ENCODE measurements around the gene RAPGEF2.
A peak's percentile ranks its signal among the peaks of the same experiment; 100 is the strongest.

RAPGEF2 gene

DNA sequence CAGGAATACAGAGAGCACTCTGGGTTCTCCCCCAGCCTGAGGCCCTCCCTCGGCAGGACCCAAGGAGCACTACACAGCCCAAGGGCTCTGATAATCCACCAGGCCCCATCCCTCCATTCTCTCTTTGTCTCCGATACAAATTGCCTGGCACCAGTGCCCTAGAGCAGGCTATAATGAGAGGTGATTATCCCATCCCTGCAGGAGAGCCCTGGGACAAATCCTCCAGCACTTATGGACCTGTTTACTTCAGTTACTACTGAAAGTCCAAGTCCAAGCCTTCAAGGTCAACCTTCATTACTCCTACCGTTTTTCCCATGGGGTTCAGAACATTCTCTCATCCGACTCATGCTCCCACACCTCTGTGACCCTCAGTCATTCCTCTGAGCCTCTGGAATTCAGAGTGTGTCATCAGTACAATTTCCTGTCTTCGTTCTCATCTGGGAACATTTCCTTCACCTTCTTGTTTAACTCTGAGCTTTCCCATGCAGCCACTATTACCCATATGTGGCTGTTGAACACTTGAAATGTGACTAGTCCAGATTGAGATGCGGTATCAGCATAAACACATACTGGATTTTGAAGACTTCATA is 299.0 kb downstream of the RAPGEF2 start:
- peak; percentile 36 for DNase-seq (ENCODE audit: low read depth, low spot score)

Data from ELF-1 (cell line).